Activated CD8-positive, alpha-beta memory T cell treated with anti-CD3 and anti-CD28 coated beads, Interleukin-2, amount 50 U/mL, for 1 hour (primary cell): ENCODE data around the gene CXCL14.
"Not testable (repeated sequence)": the region's sequence is repeated elsewhere in the genome, so short reads cannot be mapped to it uniquely, and the experiment has no call there.

Experiments
- DNase-seq: peaks from one replicate; pipeline ENCODE4 v3.0.0-alpha.2; 2020; ENCODE audit errors: extremely low read depth

CXCL14 gene

GRCh38 chr5:135543001-135543484 lies 35.7 kb downstream of the CXCL14 start:
- DNase-seq: no peak

DNA sequence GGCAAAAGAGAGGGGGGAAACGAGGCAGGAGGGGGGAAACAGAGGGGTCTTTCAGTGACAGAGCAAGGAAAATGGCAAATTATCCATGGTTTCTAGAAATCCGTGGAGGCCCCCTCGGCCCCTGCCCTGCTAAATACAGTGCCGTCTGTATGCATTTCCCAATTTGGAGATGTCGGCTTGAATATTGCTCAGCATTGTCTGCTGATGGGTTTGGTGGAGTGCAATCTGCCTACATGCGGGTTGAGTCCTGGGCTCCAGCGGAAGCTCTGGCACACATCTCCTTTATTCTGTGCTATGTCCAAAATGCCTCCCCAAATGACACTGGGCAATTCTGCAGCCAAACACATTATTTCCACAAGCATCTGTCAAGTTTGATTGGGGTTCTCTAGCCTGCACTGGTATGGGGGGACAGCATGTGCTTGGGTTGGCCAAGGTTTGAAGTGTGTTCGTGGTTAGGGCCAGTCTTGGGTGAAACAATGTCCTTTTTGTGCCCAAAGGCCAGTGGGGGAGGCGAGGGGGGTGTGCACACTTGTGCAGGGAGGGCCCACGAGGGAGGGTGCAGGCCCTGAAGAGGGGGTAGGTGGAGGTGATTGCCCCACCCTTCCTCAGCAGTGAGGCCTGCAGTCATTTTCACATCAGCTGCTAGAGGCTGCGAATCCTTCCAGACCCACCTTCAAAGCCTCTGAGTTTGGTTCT lies 36.8 kb downstream of the CXCL14 start:
- DNase-seq: no peak

- DNase-seq: no peak
These were observed 39.3 kb downstream of the CXCL14 start for GRCh38 chr5:135539430-135540005.

DNA sequence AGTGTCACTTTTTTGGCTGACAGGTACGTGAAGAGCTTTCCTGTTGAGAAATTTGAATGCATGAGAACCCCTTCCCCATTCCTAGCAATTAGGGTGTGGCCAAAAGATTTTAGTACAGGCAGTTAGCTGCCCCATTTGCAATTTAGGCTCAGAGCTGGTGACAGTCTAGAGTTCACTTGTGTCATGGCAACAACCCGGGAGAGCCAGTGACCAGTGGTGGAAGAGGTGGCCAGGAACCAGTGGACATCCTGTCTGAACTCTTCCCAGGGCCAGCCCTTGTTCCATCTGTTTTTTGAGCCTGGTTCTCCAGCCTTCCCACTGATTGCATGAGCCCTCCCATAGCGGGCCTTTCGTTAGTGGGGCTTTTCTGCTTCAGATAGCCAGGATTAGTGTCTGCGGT lies 40.5 kb downstream of the CXCL14 start:
- DNase-seq: no peak

DNA sequence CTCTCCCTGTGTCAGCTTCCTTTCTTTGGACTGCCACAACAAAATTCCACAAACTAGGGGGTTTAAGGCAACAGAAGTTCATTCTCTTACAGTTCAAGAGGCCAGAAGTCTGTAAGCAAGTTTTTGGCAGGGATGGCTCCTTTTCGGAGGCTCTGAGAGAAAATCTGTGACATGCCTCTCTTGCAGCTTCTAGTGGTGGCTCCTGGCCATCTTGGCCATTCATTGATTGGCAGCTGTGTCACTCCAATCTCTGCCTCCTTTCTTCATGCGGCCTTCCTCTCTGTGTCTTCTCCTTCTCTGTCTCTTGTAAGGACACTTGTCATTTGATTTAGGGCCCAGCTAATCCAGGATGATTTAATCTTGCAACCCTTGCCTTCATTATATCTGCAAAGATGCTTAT lies 41.0 kb downstream of the CXCL14 start:
- no peak for DNase-seq

GRCh38 chr5:135537271-135537670 lies 41.5 kb downstream of the CXCL14 start:
- no peak for DNase-seq

- no peak for DNase-seq
These were observed 42.7 kb downstream of the CXCL14 start, which contains the start of gene NEUROG1 for GRCh38 chr5:135535820-135536801. Gene NEUROG1 (minus strand): TSS chr5:135535964. CDS start chr5:135535690, 274 bp downstream.

DNA sequence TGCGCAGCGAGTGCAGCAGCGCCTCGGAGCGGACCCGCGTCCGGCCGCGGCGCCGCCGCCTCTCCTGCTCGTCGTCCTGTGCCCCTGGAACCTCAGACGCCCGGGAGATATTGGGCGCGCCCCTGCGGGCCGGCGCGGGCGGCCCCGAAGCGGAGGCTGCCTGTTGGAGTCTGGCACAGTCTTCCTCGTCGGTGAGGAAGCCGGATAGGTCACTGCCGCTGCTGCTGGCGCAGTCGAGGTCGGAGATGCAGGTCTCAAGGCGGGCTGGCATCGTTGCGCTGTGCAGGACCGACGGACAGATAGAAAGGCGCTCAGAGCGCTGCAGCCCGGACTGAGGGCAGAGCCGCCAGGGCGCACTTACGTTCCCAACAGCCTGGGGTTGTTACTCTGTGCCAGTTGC lies 43.4 kb downstream of the CXCL14 start:
- no peak for DNase-seq

DNA sequence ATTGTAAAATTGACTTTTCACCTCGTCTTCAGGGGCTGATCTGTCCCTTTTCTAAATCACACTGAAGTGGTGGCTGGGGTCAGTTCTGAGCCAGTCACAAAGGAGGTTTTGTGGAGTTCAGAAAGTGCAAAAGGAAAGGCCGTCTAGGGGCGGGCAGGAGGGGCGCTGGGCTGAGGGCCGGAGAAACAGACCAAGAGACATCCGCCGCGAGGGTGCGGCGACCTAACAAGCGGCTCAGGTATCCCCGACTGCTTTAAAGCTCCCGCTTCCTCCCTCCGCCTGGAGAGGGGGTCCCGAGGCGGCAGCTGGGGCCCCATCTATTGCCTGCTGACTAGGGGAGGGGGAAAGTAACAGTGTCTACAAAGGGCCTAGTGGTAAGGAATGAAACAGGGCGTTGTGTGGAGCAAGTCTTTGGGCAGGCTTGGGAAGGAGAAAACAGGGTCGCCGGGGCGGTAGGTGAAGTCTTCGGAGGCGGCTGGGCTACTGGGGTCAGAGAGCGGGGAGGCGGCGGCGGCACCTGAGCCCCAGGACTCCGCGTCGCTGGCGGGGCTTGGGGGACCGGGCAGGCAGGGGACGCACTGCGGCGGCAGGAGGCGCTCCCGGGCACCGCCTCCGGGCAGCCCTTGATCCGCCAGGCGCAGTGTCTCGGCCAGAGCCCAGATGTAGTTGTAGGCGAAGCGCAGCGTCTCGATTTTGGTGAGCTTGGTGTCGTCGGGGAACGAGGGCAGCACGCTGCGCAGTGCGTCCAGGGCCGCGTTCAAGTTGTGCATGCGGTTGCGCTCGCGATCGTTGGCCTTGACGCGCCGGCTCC lies 44.0 kb downstream of the CXCL14 start:
- DNase-seq: no peak

DNA sequence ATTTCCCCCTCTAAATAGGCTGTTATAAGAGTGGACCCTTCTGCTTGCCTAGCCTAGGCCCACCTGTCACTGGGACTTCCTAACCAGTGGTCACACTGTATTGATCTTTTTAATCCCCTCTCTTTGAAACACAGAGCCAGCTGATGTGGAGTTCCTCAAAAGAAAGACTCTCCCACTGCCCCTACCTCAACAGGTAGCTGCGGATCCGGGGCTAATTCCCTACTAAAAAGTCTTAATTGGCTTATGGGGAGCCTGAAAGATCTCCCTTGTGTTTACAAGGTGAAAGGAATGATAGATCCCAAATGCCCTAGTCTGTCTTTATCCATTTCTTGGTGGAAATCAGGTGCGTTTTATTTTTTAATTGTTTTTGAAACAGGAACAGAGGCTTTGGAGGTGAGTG lies 45.0 kb downstream of the CXCL14 start:
- DNase-seq: no peak

- no peak for DNase-seq
These were observed 45.5 kb downstream of the CXCL14 start for GRCh38 chr5:135533334-135533733.

DNA sequence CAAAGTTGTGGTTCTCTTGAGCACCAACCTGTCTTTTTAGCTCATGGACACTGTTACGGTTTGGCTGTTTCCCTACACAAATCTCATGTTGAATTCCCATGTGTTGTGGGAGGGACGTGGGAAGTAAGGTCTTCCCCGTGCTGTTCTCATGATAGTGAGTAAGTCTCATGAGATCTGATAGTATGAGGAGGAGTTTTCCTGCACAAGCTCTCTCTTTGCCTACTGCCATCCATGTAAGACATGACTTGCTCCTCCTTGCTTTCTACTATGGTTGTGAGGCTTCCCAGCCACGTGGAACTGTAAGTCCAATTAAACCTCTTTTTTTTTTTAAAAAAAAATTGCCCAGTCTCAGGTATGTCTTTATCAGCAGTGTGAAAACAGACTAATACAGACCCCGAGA lies 49.2 kb downstream of the CXCL14 start:
- not testable (repeated sequence) for DNase-seq

- no peak for DNase-seq
These were observed 51.9 kb downstream of the CXCL14 start for GRCh38 chr5:135526924-135527323.

DNA sequence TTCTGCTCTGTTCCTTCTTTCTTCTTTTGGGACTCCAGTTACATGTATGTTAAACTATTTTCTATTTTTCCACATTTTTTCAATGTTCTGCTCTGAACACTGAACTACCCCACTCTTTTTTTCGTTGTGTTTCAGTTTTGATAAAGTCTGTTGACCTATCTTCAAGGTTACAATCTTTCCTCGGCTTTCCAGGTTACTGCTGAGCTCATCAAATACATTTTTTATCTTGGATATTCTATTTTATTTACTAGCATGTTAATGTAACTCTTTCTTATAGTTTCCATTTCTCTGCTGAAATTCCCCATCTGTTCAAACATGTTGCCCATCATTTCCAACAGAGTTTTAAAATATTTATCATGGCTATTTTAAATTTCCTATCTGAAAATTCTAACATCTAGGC lies 56.8 kb downstream of the CXCL14 start:
- no peak for DNase-seq
